CD4-positive, CD25-positive, alpha-beta regulatory T cell (primary cell): ENCODE results near the gene THOC6. TPM values are rescaled to one million over a fixed set of nuclear protein-coding genes. Genes with fewer than 3 reads are reported as not detected.
A peak's percentile ranks its signal among the peaks of the same experiment; 100 is the strongest.

Experiments
- ATAC-seq, 2 donors: fragments of 150-1000 bp; cut with Tn5 transposase; one replicate each; pipeline ENCODE4 v1.10.0; 2021; ENCODE audit warnings: low read depth in 2 of 2, moderate number of reproducible peaks in 2 of 2, moderate library complexity in 1 of 2
- DNase-seq, 3 donors: peaks; one replicate each; pipeline versions ENCODE4 v3.0.0 to v3.0.0-alpha.2; 2012 to 2022; ENCODE audit warnings: mixed read lengths in 1 of 3
- H3K27ac ChIP-seq: one replicate; pipeline ENCODE4 v1.7.0; 2013; ENCODE audit warnings: mild to moderate bottlenecking, low read length; ENCODE audit not compliant: insufficient read depth, poor library complexity, severe bottlenecking
- H3K27me3 ChIP-seq: one replicate; pipeline ENCODE4 v1.7.0; 2013; ENCODE audit warnings: low read length; ENCODE audit not compliant: control insufficient read depth, insufficient read depth
- H3K36me3 ChIP-seq: one replicate; pipeline ENCODE4 v1.7.0; 2013; ENCODE audit warnings: mild to moderate bottlenecking, low read length, moderate library complexity; ENCODE audit not compliant: control insufficient read depth, insufficient read depth
- H3K4me1 ChIP-seq: 2 replicates; pipeline ENCODE4 v1.7.0; 2013; ENCODE audit warnings: mild to moderate bottlenecking, low read length; ENCODE audit not compliant: insufficient read depth, control insufficient read depth, poor library complexity, severe bottlenecking
- H3K4me3 ChIP-seq: one replicate; pipeline ENCODE4 v1.7.0; 2013; ENCODE audit warnings: low read depth, mild to moderate bottlenecking, low read length, moderate library complexity
- H3K9me3 ChIP-seq, 2 experiments: 1 replicate in 1 of 2; 2 replicates in 1 of 2; pipeline ENCODE4 v1.7.0; 2013; ENCODE audit warnings: low read length in 2 of 2, mild to moderate bottlenecking in 1 of 2, moderate library complexity in 1 of 2; ENCODE audit not compliant: control insufficient read depth in 2 of 2
- H3K27ac Mint-ChIP-seq, 3 donors: one replicate each; pipeline ENCODE4 v1.8.0; 2020 to 2022; ENCODE audit warnings: mild to moderate bottlenecking in 3 of 3, mixed read lengths in 3 of 3, moderate library complexity in 2 of 3
- H3K27me3 Mint-ChIP-seq: one replicate; pipeline ENCODE4 v1.8.0; 2022; ENCODE audit warnings: mild to moderate bottlenecking, mixed read lengths
- H3K36me3 Mint-ChIP-seq: one replicate; pipeline ENCODE4 v1.8.0; 2020; ENCODE audit warnings: mixed read lengths
- H3K4me1 Mint-ChIP-seq, 4 donors: one replicate each; pipeline ENCODE4 v1.8.0; 2020 to 2022; ENCODE audit warnings: mixed read lengths in 4 of 4, mild to moderate bottlenecking in 1 of 4
- H3K4me3 Mint-ChIP-seq, 4 donors: one replicate each; pipeline ENCODE4 v1.8.0; 2020 to 2022; ENCODE audit warnings: mild to moderate bottlenecking in 4 of 4, mixed read lengths in 4 of 4, moderate library complexity in 3 of 4
- H3K9me3 Mint-ChIP-seq, 7 donors: one replicate each; pipeline ENCODE4 v1.8.0; 2020 to 2022; ENCODE audit warnings: mixed read lengths in 7 of 7, mild to moderate bottlenecking in 3 of 7, moderate library complexity in 2 of 7
- polyA plus RNA-seq, 4 donors: library from polyadenylated mRNA; unstranded; fragments of 300-500 nt; fragmentation: Illumina TruSeq; gene quantifications; one replicate each; pipeline ENCODE4 v1.2.3, GENCODE V29; 2021
- total RNA-seq: library from RNA; stranded (reverse); gene quantifications from one replicate; pipeline ENCODE4 v1.2.3, GENCODE V29; 2022

Gene THOC6
- total and polyA plus RNA-seq, 5 donors from 2014 or later, result 16.2 to 49.2 (median 39.4) TPM

GRCh38 chr16:3007059-3007956 is 16.5 kb upstream of the THOC6 start:
- no peaks in the 10 kb centered on the region for H3K36me3 Mint-ChIP-seq
- no peaks in the 10 kb centered on the region for H3K9me3 ChIP-seq
- H3K4me1 Mint-ChIP-seq, result peaks cover 9 to 33% (median 17%) of the 10 kb centered on the region in 4 donors
- peak overlapping the region in 2 of 3 donors; percentile 42 to 54 for H3K27ac Mint-ChIP-seq
- peaks cover 25% of the 10 kb centered on the region for H3K27me3 Mint-ChIP-seq
- no peak overlapping the region for H3K27ac ChIP-seq
- H3K9me3 Mint-ChIP-seq, result no peaks in the 10 kb centered on the region
- no peak for ATAC-seq
- peak in 1 of 3 donors; percentile 56 for DNase-seq
- no peaks in the 10 kb centered on the region for H3K27me3 ChIP-seq
- no peak overlapping the region for H3K4me3 ChIP-seq
- no peaks in the 10 kb centered on the region for H3K36me3 ChIP-seq
- peaks cover 33% of the 10 kb centered on the region for H3K4me1 ChIP-seq
- peak overlapping the region; percentile 38 to 81 (median 71) for H3K4me3 Mint-ChIP-seq

- Mint-ChIP-seq H3K4me3 (peak overlapping the region; percentile 68 to 81 (median 76)), H3K27me3 (peaks cover 26% of the 10 kb centered on the region), H3K27ac (peak overlapping the region in 2 of 3 donors; percentile 10 to 42), H3K36me3 (no peaks in the 10 kb centered on the region), H3K4me1 (peaks cover 5 to 33% (median 17%) of the 10 kb centered on the region in 4 donors), H3K9me3 (no peaks in the 10 kb centered on the region)
- no peak overlapping the region for H3K4me3 ChIP-seq
- ATAC-seq (no peak), DNase-seq (peak in 1 of 3 donors; percentile 28)
- H3K4me1 ChIP-seq, result peaks cover 33% of the 10 kb centered on the region
- no peaks in the 10 kb centered on the region for H3K36me3 ChIP-seq
- H3K9me3 ChIP-seq, result no peaks in the 10 kb centered on the region
- no peaks in the 10 kb centered on the region for H3K27me3 ChIP-seq
- H3K27ac ChIP-seq, result no peak overlapping the region
Measured at GRCh38 chr16:3007957-3008689, 15.7 kb upstream of the THOC6 start.

GRCh38 chr16:3008690-3009037 is 15.2 kb upstream of the THOC6 start:
- Mint-ChIP-seq H3K9me3 (no peaks in the 10 kb centered on the region), H3K27me3 (peaks cover 26% of the 10 kb centered on the region)
- H3K4me1 ChIP-seq, result peaks cover 30% of the 10 kb centered on the region

DNA sequence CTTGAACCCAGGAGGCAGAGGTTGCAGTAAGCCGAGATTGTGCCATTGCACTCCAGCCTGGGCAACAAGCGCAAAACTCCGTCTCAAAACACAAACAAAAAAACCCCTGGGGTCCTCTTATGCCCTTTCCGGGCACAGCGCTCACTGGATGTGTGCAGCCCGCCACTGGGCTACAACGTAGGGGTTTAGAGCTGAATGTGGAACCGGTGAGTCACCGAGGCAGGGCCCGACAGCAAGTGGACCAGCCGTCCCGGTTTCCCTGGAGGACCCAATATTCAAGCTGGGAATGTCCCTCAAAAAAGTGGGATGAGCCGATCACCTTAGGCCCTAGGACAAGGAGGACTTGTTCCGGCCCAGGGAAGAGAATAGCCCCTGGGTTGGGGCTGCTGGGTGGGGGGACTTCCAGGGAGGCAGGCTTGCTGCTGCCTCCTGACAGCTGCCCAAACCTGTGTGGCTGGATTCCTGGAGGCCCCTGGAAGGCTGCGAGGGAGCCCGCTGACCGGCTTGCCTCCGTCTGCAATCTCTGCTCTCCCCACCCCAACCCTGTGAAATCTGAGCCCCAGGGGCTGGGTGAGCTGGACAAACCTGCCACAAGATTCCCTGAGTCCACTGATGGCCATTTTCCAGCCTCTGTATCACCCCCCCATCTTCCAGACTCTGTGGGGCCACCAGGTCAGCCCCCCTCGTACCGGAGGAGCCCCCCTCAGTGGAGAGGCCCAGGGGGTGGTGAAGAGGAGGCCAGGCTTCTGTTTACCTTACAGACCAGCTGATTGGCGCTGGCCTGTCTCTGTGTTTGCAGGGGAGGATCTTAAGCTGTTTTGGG is 14.1 kb upstream of the THOC6 start:
- H3K36me3 ChIP-seq, result no peaks in the 10 kb centered on the region
- H3K4me3 ChIP-seq, result no peak overlapping the region
- Mint-ChIP-seq H3K4me1 (peaks cover 0 to 29% (median 15%) of the 10 kb centered on the region in 4 donors), H3K4me3 (peak overlapping the region in 2 of 4 donors; percentile 8 to 38), H3K27ac (no peak overlapping the region), H3K36me3 (no peaks in the 10 kb centered on the region), H3K27me3 (peaks cover 31% of the 10 kb centered on the region), H3K9me3 (no peaks in the 10 kb centered on the region)
- no peaks in the 10 kb centered on the region for H3K27me3 ChIP-seq
- DNase-seq, result no peak
- no peak overlapping the region for H3K27ac ChIP-seq
- no peak for ATAC-seq
- peaks cover 28% of the 10 kb centered on the region for H3K4me1 ChIP-seq
- H3K9me3 ChIP-seq, result no peaks in the 10 kb centered on the region

More at GRCh38 chr16:3008690-3009037, 15.2 kb upstream of the THOC6 start:
- peak overlapping the region in 2 of 4 donors; percentile 3 to 81 for H3K4me3 Mint-ChIP-seq
- ATAC-seq (no peak), DNase-seq (no peak)
- no peak overlapping the region for H3K27ac ChIP-seq
- H3K4me3 ChIP-seq, result no peak overlapping the region
- no peaks in the 10 kb centered on the region for H3K36me3 Mint-ChIP-seq
- H3K4me1 Mint-ChIP-seq, result peaks cover 3 to 33% (median 16%) of the 10 kb centered on the region in 4 donors
- H3K36me3 ChIP-seq, result no peaks in the 10 kb centered on the region
- no peak overlapping the region for H3K27ac Mint-ChIP-seq
- H3K9me3 ChIP-seq, result no peaks in the 10 kb centered on the region
- H3K27me3 ChIP-seq, result no peaks in the 10 kb centered on the region

- H3K36me3 ChIP-seq, result no peaks in the 10 kb centered on the region
- no peaks in the 10 kb centered on the region for H3K27me3 ChIP-seq
- Mint-ChIP-seq H3K27me3 (peaks cover 34% of the 10 kb centered on the region), H3K27ac (no peak overlapping the region), H3K9me3 (no peaks in the 10 kb centered on the region), H3K4me3 (peak overlapping the region in 1 of 4 donors; percentile 8), H3K4me1 (peaks cover 0 to 26% (median 14%) of the 10 kb centered on the region in 4 donors), H3K36me3 (no peaks in the 10 kb centered on the region)
- no peak overlapping the region for H3K27ac ChIP-seq
- ATAC-seq (no peak), DNase-seq (no peak)
- H3K9me3 ChIP-seq, result no peaks in the 10 kb centered on the region
- no peak overlapping the region for H3K4me3 ChIP-seq
- H3K4me1 ChIP-seq, result peaks cover 24% of the 10 kb centered on the region
Measured at GRCh38 chr16:3010510-3010909, 13.3 kb upstream of the THOC6 start.

GRCh38 chr16:3012246-3012645 is 11.6 kb upstream of the THOC6 start:
- H3K4me1 ChIP-seq, result peaks cover 18% of the 10 kb centered on the region
- H3K36me3 ChIP-seq, result no peaks in the 10 kb centered on the region
- Mint-ChIP-seq H3K4me1 (peaks cover 0 to 19% (median 8%) of the 10 kb centered on the region in 4 donors), H3K36me3 (no peaks in the 10 kb centered on the region), H3K27me3 (peaks cover 34% of the 10 kb centered on the region), H3K9me3 (no peaks in the 10 kb centered on the region), H3K4me3 (peak overlapping the region in 1 of 4 donors; percentile 32), H3K27ac (no peak overlapping the region)
- ATAC-seq (no peak), DNase-seq (no peak)
- H3K4me3 ChIP-seq, result no peak overlapping the region
- H3K27ac ChIP-seq, result no peak overlapping the region
- no peaks in the 10 kb centered on the region for H3K9me3 ChIP-seq
- H3K27me3 ChIP-seq, result no peaks in the 10 kb centered on the region

DNA sequence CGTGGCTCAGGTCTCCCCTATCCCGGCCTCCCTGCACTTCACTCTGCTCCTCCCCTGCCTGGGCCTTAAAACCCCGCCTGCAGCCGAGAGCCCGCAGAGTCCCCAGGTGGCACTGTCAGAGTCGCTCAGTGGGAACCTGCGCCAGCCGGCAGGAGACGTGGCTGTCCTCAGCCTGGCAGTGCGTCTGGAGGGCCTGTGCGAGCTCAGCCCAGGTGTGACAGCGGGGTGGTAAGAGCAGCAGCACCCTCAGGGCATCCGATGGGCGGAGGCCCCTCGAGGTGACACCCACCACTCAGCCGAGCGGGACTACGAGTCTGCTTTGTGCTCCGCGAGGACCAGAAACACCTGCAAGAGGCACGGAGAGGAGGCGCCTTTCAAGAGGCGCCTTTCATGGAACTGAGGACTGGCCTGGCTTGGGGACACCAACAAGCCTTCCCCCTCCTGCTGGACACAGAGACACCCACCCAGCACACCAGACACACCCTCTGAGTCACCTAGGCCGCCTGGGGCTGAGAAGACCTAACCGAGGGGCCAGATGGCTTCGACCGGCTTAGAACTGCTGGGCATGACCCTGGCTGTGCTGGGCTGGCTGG is 10.9 kb upstream of the THOC6 start, which contains the start of gene CLDN9:
CLDN9 (plus strand) TSS at position 96 of the 593 bp plus-strand sequence; CDS start at position 536, 440 bp downstream.
- Mint-ChIP-seq H3K36me3 (no peaks in the 10 kb centered on the region), H3K27ac (no peak within 1 kb of the TSS), H3K9me3 (no peaks in the 10 kb centered on the region), H3K4me3 (peak within 1 kb of the TSS in 1 of 4 donors; percentile 32), H3K27me3 (peaks cover 31% of the 10 kb centered on the region), H3K4me1 (peaks cover 0 to 13% (median 5%) of the 10 kb centered on the region in 4 donors)
- no peaks in the 10 kb centered on the region for H3K36me3 ChIP-seq
- H3K9me3 ChIP-seq, result no peaks in the 10 kb centered on the region
- ATAC-seq (no peak), DNase-seq (no peak)
- H3K4me1 ChIP-seq, result peaks cover 12% of the 10 kb centered on the region
- H3K27me3 ChIP-seq, result no peaks in the 10 kb centered on the region
- no peak within 1 kb of the TSS for H3K4me3 ChIP-seq
- H3K27ac ChIP-seq, result no peak within 1 kb of the TSS
